ENCODE results near the gene PPFIA2. TPM values are rescaled to one million over a fixed set of nuclear protein-coding genes. Genes with fewer than 3 reads are reported as not detected.
"Not testable (repeated sequence)": the region's sequence is repeated elsewhere in the genome, so short reads cannot be mapped to it uniquely, and the experiment has no call there.

Gene PPFIA2
- total RNA-seq, 6 experiments from 2014 or later: 0.12 to 1.2 (median 0.56) TPM; not detected in 2

DNA sequence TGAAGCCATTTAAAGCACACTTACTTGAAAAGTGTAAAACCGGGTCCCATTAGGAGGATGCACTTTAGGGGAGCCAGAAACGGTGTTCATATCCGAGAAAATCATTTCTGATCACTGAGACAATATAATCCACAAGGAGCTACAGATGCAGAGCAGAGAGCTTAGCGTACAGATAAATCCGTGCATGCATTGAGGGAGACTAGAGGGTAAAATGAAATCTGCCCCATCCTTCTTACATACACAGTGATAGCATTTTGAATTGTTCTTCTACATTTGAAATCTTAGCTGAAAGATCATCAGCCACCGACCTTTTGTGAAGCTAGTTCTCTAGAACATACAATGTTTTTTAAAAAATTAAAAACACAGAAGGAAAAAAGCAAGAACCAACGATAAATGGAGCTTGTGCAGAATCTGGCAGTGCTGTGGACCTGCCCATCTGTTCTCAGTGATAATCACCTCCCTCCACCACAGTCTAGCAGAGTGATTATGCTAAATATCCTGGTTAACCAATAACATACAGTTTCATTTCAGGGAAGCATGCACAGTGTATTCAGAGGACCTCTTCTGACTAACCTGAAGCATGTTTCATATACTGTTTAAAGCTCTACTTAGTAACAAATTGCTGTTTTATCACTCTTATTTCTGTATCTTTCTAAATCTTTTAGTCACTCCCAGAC lies 161.1 kb downstream of the PPFIA2 start:
- no peaks in the 10 kb centered on the region for H3K36me3 ChIP-seq
- H3K4me1 ChIP-seq: no peaks in the 10 kb centered on the region
- TF ChIP-seq, protein P1, sequence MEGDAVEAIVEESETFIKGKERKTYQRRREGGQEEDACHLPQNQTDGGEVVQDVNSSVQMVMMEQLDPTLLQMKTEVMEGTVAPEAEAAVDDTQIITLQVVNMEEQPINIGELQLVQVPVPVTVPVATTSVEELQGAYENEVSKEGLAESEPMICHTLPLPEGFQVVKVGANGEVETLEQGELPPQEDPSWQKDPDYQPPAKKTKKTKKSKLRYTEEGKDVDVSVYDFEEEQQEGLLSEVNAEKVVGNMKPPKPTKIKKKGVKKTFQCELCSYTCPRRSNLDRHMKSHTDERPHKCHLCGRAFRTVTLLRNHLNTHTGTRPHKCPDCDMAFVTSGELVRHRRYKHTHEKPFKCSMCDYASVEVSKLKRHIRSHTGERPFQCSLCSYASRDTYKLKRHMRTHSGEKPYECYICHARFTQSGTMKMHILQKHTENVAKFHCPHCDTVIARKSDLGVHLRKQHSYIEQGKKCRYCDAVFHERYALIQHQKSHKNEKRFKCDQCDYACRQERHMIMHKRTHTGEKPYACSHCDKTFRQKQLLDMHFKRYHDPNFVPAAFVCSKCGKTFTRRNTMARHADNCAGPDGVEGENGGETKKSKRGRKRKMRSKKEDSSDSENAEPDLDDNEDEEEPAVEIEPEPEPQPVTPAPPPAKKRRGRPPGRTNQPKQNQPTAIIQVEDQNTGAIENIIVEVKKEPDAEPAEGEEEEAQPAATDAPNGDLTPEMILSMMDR (IDR thresholded peaks at IDR 0.05): no peak
- no peak for TF ChIP-seq POLR2A (IDR thresholded peaks at IDR 0.05)
- intact Hi-C loops (cut with DNase I): no loop called here
- DNase-seq (no peak), ATAC-seq (peak in 2 of 4 donors; percentile 20 to 51)
- no peak overlapping the region for H3K4me3 ChIP-seq
- no peaks in the 10 kb centered on the region for H3K27me3 ChIP-seq
- H3K27ac ChIP-seq: no peak overlapping the region
- H3K9me3 ChIP-seq: no peaks in the 10 kb centered on the region
- WGBS (ENCODE audit: insufficient coverage, low coverage, low lambda C conversion rate, missing lambda C conversion rate): 40% methylated on average over 7 of the region's 7 CpGs

DNA sequence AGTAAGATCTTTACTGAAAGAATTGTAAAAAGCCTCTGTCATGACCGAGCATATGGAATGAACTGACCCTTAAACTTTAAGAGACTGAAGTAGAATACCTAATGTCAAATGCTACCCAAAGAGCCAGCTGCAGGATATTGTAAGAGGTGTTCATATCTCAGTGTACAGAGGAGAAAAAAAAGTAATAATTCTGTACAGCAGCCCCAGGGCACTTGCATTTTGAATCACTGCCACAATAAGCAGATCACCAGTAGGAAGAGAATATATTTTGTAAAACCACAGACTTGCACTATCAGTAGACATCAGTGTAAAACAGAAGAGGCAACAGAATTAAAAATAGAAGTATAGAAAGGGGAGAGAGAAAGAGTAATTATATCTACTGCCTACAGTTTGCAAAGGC lies 162.6 kb downstream of the PPFIA2 start:
- Histone ChIP-seq H3K27ac (no peak overlapping the region), H3K4me1 (no peaks in the 10 kb centered on the region), H3K9me3 (no peaks in the 10 kb centered on the region), H3K4me3 (no peak overlapping the region), H3K36me3 (no peaks in the 10 kb centered on the region), H3K27me3 (no peaks in the 10 kb centered on the region)
- ATAC-seq (no peak), DNase-seq (no peak)
- intact Hi-C loops (cut with DNase I): no loop called here
- TF ChIP-seq, protein P1 (IDR thresholded peaks at IDR 0.05): no peak
- no peak for TF ChIP-seq POLR2A (IDR thresholded peaks at IDR 0.05)
- 45% methylated on average over 1 of the region's 1 CpG for WGBS (ENCODE audit: insufficient coverage, low coverage, low lambda C conversion rate, missing lambda C conversion rate)

DNA sequence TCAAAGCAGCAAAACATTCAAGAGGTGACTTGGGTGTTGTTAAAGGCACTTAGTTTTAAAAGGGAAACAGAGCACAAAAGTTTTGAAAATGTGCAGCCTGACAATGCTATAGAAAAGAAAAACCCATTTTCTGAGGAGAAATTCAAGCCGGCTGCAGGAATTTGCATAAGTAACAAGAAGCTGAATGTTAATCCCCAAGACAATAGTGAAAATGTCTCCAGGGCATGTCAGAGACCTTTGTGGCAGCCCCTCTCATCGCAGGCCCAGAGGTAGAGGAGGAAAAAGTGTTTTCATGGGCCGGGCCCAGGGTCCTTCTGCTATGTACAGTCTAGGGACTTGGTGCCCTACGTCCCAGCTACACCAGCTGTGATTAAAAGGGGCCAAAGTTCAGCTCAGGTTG lies 167.9 kb downstream of the PPFIA2 start:
- Histone ChIP-seq H3K27ac (no peak overlapping the region), H3K36me3 (no peaks in the 10 kb centered on the region), H3K9me3 (no peaks in the 10 kb centered on the region), H3K4me3 (no peak overlapping the region), H3K4me1 (no peaks in the 10 kb centered on the region), H3K27me3 (no peaks in the 10 kb centered on the region)
- intact Hi-C loops (cut with DNase I): no loop called here
- 67% methylated on average over 1 of the region's 4 CpGs for WGBS (ENCODE audit: insufficient coverage, low coverage, low lambda C conversion rate, missing lambda C conversion rate)
- DNase-seq (no peak), ATAC-seq (no peak)
- no peak for TF ChIP-seq POLR2A (IDR thresholded peaks at IDR 0.05)
- TF ChIP-seq, protein P1 (IDR thresholded peaks at IDR 0.05): no peak

DNA sequence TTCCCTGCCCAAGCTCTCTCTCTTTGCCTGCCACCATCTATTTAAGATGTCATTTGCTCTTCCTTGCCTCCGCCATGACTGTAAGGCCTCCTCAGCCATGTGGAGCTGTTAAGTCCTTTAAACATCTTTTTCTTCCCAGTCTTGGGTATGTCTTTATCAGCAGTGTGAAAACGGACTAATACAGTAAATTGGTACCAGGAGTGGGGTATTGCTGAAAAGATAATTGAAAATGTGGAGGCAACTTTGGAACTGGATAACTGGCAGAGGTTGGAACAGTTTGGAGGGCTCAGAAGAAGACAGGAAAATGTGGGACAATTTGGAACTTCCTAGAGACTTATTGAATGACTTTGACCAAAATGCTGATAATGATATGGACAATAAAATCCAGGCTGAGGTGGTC lies 168.4 kb downstream of the PPFIA2 start:
- H3K36me3 ChIP-seq; DNase-seq; H3K27ac ChIP-seq; H3K4me3 ChIP-seq; H3K4me1 ChIP-seq; ATAC-seq; H3K27me3 ChIP-seq; H3K9me3 ChIP-seq; intact Hi-C loops (cut with DNase I): not testable (repeated sequence)
- WGBS (ENCODE audit: insufficient coverage, low coverage, low lambda C conversion rate, missing lambda C conversion rate): 58% methylated on average over 2 of the region's 2 CpGs

DNA sequence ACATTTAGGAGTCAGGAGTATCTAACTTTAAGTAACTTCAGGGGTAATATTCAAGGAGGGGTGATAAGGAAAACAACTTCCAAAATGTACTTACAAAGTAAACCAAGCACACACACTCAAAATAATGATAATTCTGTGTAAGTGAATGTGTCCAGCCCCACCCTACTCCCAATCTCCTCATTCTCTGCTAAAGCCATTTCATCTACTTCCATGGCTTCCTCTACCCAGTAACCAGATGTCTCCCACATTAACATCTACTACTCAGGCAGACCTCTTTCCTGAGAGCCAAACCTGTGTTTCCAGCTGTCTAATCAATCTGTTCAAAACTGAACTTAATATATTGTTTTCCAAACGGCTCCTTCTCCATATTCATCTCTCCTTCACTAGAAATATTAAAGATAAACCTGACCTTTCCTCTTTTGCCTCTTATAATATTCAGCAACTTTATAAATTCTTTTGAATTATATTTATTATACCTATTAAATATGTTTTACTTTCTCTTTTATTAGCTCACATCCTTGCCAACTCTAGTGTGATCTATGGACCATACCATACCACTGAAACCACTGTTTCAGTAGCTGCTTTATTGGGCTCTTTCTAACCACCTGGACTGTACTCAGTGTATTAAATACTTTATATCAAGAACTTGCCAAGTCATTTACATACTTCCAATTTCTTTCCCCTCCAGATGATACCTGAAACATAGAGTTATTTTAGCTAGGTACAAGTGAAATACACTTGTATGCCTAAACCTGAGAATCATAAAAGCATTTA lies 170.7 kb downstream of the PPFIA2 start:
- ATAC-seq (no peak), DNase-seq (no peak)
- no peaks in the 10 kb centered on the region for H3K27me3 ChIP-seq
- H3K9me3 ChIP-seq: no peaks in the 10 kb centered on the region
- H3K27ac ChIP-seq: no peak overlapping the region
- no peaks in the 10 kb centered on the region for H3K4me1 ChIP-seq
- intact Hi-C loops (cut with DNase I): no loop called here
- H3K4me3 ChIP-seq: no peak overlapping the region
- no peaks in the 10 kb centered on the region for H3K36me3 ChIP-seq
- 69% methylated on average over 1 of the region's 1 CpG for WGBS (ENCODE audit: insufficient coverage, low coverage, low lambda C conversion rate, missing lambda C conversion rate)
- no peak for TF ChIP-seq POLR2A (IDR thresholded peaks at IDR 0.05)
- TF ChIP-seq, protein P1 (IDR thresholded peaks at IDR 0.05): no peak
